HEK293 (cell line): ENCODE data around the gene ENO2.
A peak's percentile ranks its signal among the peaks of the same experiment; 100 is the strongest.

Experiments
- BCL11B ChIP-seq: fragments of 450-650 bp; formaldehyde crosslinking; IDR thresholded peaks from 2 replicates; pipeline ENCODE4 v1.5.1; 2016; ENCODE audit warnings: low read depth, missing biosample characterization, missing genetic modification characterization
- KLF7 ChIP-seq: fragments of 450-650 bp; formaldehyde crosslinking; IDR thresholded peaks from 2 replicates; pipeline ENCODE4 v1.5.1; 2016; ENCODE audit warnings: missing biosample characterization, missing genetic modification characterization, borderline replicate concordance
- PRDM2 ChIP-seq: fragments of 450-650 bp; formaldehyde crosslinking; IDR thresholded peaks from 2 replicates; pipeline ENCODE4 v1.5.1; 2016; ENCODE audit warnings: missing biosample characterization, missing genetic modification characterization, borderline replicate concordance
- REST ChIP-seq: fragments of 450-650 bp; formaldehyde crosslinking; IDR thresholded peaks from 2 replicates; pipeline ENCODE4 v1.5.1; 2016; ENCODE audit warnings: missing biosample characterization, missing genetic modification characterization
- WT1 ChIP-seq: fragments of 450-650 bp; formaldehyde crosslinking; IDR thresholded peaks from 2 replicates; pipeline ENCODE4 v1.5.1; 2016; ENCODE audit warnings: missing biosample characterization, missing genetic modification characterization
- ZBTB21 ChIP-seq: fragments of 450-650 bp; formaldehyde crosslinking; IDR thresholded peaks from 2 replicates; pipeline ENCODE4 v1.5.1; 2017; ENCODE audit warnings: missing biosample characterization, missing genetic modification characterization
- ZBTB48 ChIP-seq: fragments of 450-650 bp; formaldehyde crosslinking; IDR thresholded peaks from 2 replicates; pipeline ENCODE4 v1.5.1; 2016; ENCODE audit warnings: missing biosample characterization, missing genetic modification characterization
- ZBTB6 ChIP-seq: fragments of 450-650 bp; formaldehyde crosslinking; IDR thresholded peaks from 2 replicates; pipeline ENCODE4 v1.5.1; 2017; ENCODE audit warnings: missing biosample characterization, missing genetic modification characterization
- ZFHX2 ChIP-seq: fragments of 450-650 bp; formaldehyde crosslinking; conservative IDR thresholded peaks from 2 replicates; pipeline ENCODE4 v1.5.1; 2016; ENCODE audit warnings: missing biosample characterization, missing genetic modification characterization
- ZNF157 ChIP-seq: fragments of 450-650 bp; formaldehyde crosslinking; IDR thresholded peaks from 2 replicates; pipeline ENCODE4 v1.5.1; 2016; ENCODE audit warnings: missing biosample characterization, missing genetic modification characterization
- ZNF18 ChIP-seq: fragments of 450-650 bp; formaldehyde crosslinking; IDR thresholded peaks from 2 replicates; pipeline ENCODE4 v1.5.1; 2016; ENCODE audit warnings: missing biosample characterization, missing genetic modification characterization
- ZNF19 ChIP-seq: fragments of 450-650 bp; formaldehyde crosslinking; IDR thresholded peaks from 2 replicates; pipeline ENCODE4; 2016; ENCODE audit warnings: missing biosample characterization, missing genetic modification characterization, low read depth
- ZNF211 ChIP-seq: fragments of 450-650 bp; formaldehyde crosslinking; IDR thresholded peaks from 2 replicates; pipeline ENCODE4 v1.5.1; 2016; ENCODE audit warnings: low read depth, missing biosample characterization, missing genetic modification characterization
- ZNF214 ChIP-seq: fragments of 450-650 bp; formaldehyde crosslinking; IDR thresholded peaks from 2 replicates; pipeline ENCODE4 v1.5.1; 2017; ENCODE audit warnings: missing biosample characterization, mild to moderate bottlenecking, missing genetic modification characterization, borderline replicate concordance
- ZNF280C ChIP-seq: fragments of 450-650 bp; formaldehyde crosslinking; IDR thresholded peaks from 2 replicates; pipeline ENCODE4 v1.5.1; 2016; ENCODE audit warnings: missing biosample characterization, missing genetic modification characterization
- ZNF324 ChIP-seq: fragments of 450-650 bp; formaldehyde crosslinking; IDR thresholded peaks from 2 replicates; pipeline ENCODE4 v1.5.1; 2016; ENCODE audit warnings: missing biosample characterization, missing genetic modification characterization
- ZNF354C ChIP-seq: fragments of 450-650 bp; formaldehyde crosslinking; IDR thresholded peaks from 2 replicates; pipeline ENCODE4 v1.5.1; 2016; ENCODE audit warnings: missing biosample characterization, missing genetic modification characterization, low read depth, borderline replicate concordance
- ZNF423 ChIP-seq: fragments of 450-650 bp; formaldehyde crosslinking; IDR thresholded peaks from 2 replicates; pipeline ENCODE4 v1.5.1; 2016; ENCODE audit warnings: missing biosample characterization, missing genetic modification characterization
- ZNF521 ChIP-seq: fragments of 450-650 bp; formaldehyde crosslinking; IDR thresholded peaks from 2 replicates; pipeline ENCODE4 v1.5.1; 2017; ENCODE audit warnings: missing biosample characterization, mild to moderate bottlenecking, missing genetic modification characterization
- ZNF571 ChIP-seq: fragments of 450-650 bp; formaldehyde crosslinking; IDR thresholded peaks from 2 replicates; pipeline ENCODE4 v1.5.0; 2017; ENCODE audit warnings: missing biosample characterization, missing genetic modification characterization
- ZNF664 ChIP-seq: fragments of 450-650 bp; formaldehyde crosslinking; IDR thresholded peaks from 2 replicates; pipeline ENCODE4 v1.5.1; 2016; ENCODE audit warnings: missing biosample characterization, missing genetic modification characterization
- ZSCAN18 ChIP-seq: fragments of 450-650 bp; formaldehyde crosslinking; IDR thresholded peaks from 2 replicates; pipeline ENCODE4 v1.5.1; 2016; ENCODE audit warnings: missing biosample characterization, missing genetic modification characterization

The ENO2 gene

GRCh38 chr12:6872073-6873048, 42.0 kb upstream of the ENO2 start (continued):
- TF ChIP-seq ZNF214 (tag by site-specific recombination) (no peak), PRDM2 (no peak), ZSCAN18 (tag by site-specific recombination) (no peak), ZNF324 (tag by site-specific recombination) (no peak), ZNF423 (tag by site-specific recombination) (no peak; the same call in 1 of the 2 replicates), ZNF19 (tag by site-specific recombination) (no peak), ZNF211 (tag by site-specific recombination) (no peak), ZBTB48 (tag by site-specific recombination) (peak; percentile 95), REST (tag by site-specific recombination) (no peak), ZNF571 (tag by site-specific recombination) (no peak), ZNF354C (tag by site-specific recombination) (no peak), ZNF18 (tag by site-specific recombination) (no peak), ZBTB6 (tag by site-specific recombination) (no peak), ZFHX2 (peak; percentile 39), BCL11B (tag by site-specific recombination) (no peak), KLF7 (tag by site-specific recombination) (0 out of 2 replicates have a peak, but pooled peaks have one; percentile 59), ZNF157 (tag by site-specific recombination) (no peak), ZBTB21 (tag by site-specific recombination) (no peak), WT1 (tag by site-specific recombination) (peak; percentile 42; the same call in 1 of the 2 replicates), ZNF521 (tag by site-specific recombination) (no peak), ZNF280C (tag by site-specific recombination) (no peak), ZNF664 (no peak)
